Mucosa of gallbladder (tissue), 1 donor: Measurements from ENCODE around the gene ACTRT3. TPM values are rescaled to one million over a fixed set of nuclear protein-coding genes. Genes with fewer than 3 reads are reported as not detected.
A peak's percentile ranks its signal among the peaks of the same experiment; 100 is the strongest.

Experiments used
- DNase-seq: peaks from one replicate; pipeline ENCODE4 v3.0.0-alpha.2; 2020; ENCODE audit warnings: low spot score
- total RNA-seq: library from RNA; stranded (reverse); gene quantifications from one replicate; pipeline ENCODE4 v1.2.1, GENCODE V29; 2021
- donor health status: DM: no; HTN: no; CAD: no.

ACTRT3 gene
- 1.6 TPM for total RNA-seq

DNA sequence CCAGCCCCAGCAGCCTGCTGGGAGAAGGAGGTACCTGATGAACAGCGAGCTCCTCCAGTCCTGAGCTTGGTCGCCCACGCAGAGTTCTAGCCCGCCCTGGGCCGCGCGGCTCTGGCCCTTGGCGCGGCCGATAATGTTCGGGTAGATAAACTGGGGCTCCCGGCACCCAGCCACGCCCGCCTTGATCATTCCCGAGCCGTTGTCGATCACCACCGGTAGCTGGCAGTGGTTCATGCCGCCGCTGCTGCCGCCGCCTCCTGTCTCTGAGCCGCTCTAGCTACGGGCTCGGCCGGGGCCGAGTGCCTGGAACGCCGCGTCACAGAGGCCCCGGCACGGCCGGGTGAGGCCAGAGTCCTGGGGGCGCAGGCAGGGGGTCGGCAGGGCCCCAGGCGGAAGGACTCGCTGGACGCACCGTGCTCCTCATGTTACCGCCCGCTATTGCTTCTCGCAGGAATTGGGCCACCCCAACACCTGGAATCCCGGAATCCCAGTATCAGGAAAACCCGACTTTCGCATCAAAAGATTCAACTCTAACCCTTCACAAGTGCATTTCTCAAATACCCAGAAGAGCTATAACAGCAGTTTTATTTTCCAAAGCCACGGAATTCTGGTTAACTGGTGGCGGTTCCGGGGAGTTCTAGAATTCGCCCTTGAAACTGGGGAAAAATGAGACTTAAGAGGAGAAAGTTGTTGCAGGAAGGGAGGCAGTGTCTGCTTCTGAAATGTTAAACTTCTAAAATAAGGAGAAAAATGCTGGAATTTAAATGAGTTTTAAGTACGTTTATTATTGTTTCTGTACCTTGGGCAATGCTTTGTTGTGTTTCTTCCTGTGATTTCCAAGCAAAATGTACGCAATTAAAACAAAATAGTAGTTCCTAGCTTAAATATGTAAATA is at the start of gene ACTRT3:
Gene ACTRT3, minus strand, starts transcription at position 275 of the 895 bp plus-strand sequence. Its CDS starts 41 bp downstream, at position 234.
- DNase-seq, result peak; percentile 66

DNA sequence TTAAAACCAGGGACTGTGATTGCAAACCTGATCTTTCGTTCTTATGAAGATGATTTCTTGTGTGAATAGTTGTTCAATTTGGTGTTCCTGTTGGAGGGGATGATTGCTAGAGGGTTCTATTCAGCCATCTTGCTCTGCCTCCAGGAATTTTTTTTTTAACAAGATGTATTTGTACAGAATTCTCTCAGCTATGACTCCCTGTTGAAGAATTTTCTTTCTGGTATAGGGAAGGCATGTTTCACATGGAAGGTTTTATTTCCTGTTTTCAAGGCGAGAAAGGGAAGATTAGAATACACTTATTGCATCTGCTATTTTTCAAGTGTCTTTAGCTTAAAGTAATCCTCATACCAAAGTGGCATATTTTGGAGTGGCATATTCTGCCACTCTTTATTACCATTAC is 49.0 kb upstream of the ACTRT3 start:
- no peak for DNase-seq

DNA sequence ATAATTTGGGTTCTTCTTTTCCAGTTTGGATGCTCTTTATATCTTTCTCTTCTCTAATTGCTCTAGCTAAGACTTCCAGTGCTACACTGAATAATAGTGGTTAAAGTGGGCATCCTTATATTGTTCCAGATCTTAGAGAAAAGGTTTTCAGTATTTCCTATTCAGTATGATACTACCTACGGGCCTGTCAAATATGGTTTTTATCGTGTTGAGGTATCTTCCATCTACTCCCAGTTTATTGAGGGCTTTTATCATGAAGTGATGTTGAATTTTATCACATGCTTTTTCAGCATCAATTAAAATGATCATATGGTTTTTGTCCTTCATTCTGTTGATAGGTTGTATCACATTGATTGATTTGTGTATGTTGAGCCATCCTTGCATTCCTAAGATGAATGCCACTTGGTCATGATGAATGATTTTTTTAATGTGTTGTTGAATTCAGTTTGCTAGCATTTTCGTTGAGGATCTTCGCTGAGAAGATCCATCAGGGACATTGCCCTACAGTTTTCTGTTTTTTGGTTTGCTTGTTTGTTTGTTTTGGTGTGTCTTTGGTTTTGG is 46.3 kb upstream of the ACTRT3 start:
- DNase-seq, result no peak

DNA sequence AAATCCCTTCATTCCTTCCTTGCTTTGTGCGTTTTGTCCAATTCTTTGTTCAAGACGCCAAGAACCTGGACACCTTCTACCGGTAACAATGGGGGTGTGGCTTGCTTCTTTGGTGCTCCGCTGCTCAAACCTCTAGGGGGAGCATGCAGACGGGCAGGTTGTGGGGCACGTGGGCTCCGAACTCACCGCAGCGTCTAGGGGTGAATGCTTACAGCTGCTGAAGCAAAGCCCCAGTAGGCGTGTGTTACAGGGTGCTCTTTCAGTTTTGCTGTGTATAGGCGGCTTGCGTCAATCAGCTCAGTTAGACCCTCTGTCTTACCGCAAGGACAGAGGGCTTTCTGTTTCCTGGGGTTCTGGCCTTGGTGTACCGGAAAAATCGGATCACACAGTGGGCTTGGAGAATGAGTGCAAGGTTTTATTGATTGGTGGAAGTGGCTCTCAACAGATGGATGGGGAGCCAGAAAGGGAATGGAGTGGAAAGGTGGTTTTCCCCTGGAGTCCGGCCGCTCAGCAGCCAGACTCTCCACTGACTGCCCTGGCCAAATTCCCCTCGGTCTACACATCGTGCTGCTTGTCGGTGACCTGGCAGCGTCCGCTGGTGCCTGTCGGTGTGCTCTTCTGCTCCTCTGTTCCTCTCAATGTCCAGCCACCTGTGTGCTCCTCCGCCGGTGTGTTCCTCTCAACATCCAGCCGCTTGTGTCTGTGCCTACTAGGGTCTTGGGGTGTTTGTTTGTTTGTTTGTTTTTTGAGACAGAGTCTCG is 44.6 kb upstream of the ACTRT3 start:
- no peak for DNase-seq

DNA sequence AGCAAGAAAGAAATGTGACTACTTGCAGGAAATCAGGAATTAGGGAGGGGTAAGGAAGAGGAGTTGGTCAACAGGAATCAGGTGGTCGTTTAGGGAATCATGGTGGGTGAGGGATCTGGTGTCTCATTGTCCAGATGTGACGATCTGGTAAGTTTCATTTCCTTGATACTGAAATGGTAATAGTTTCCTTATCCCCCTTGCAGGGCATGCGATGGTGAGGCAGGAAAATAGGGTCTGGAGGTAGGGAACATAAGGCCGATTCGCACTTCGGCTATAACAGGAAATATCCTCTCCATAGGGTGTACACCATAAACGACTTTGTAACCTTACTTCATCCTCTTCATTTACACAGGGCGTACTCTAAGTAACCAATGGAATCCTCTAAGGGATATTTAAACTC is 43.9 kb upstream of the ACTRT3 start:
- no peak for DNase-seq

DNA sequence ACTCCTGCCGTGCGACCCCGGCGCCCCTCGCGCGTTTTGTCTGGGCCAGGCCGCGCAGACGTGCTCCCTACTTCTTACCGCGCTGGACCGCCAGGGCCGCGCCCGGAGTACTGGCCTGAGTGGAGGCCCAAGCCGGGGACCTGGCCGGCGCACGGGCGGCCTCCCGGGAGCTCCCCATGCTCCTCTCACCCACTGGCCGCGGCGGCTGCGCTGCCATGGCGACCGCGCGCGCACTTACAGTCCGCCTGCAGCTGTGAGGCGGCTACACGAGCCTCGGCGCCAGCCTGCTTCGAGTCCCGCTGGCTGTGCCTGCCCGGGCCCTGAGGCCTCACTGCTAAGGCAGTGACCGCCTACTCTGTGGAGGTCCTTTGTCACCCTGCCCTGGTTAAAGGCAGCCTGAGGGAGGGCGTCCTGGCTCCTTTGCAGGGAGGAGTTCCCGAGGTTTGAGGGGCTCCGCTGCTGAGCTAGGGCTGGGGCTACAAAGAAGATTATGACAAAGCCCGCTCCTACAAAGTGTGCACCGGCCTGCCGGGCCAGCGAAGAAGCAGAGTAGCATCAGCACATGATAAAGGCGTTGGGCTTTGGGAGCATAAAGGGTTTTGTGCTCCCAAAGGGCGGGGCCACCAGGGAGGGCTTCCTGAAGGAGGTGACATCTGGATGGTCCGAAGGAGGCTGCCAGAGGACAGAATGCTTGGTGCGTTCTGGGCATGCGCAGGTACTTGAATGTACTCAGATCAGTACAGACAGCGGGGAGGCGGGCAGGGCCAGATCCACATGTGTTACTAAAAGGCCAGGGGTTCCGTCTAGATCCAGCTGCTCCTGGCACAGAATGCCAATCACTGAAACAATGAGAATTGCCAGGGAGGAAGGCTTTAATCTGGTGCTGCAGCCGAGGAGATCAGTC is 43.2 kb upstream of the ACTRT3 start, which contains the start of the genes LRRC34 and LRRIQ4:
Gene LRRC34, minus strand, starts transcription at position 573 of the 904 bp plus-strand sequence. Its CDS starts 356 bp downstream, at position 217.
Gene LRRIQ4, plus strand, starts transcription at position 539 of the 904 bp plus-strand sequence. CDS start 9,052 bp downstream, outside the sequence.
- peak; percentile 59 for DNase-seq

DNA sequence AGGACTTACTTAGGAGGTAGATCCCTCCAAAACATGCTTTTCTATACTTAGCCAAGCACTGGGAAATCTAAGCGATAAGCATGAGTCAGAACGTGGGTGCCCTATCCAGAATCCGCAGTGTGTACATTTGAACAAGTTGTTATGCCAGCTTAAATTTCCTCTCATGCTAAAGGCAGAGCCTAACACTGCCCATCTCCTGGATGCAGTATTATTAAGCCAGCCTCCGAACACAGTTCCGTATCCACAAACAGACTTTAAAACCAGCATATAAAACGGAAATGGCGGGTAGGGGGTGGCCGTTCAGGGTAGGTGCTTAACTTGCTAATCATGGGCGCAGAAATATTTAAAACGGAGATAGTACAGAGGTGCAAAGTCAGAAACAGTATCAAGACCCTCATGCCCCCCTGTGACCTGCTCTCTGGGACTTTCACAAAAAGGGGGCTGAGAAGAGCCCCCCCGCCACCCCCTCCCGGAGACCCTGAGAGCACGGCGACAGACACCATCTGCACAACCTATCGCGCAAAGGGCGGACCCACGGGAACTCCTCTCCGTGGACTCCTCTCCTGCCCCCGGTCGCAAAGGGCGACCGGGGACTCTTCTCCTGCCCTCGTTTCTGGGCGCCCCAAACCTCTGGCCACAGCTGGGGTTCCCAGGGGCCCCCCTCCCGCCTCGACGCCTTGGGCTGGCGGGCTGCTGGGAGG is 42.4 kb upstream of the ACTRT3 start:
- no peak for DNase-seq

DNA sequence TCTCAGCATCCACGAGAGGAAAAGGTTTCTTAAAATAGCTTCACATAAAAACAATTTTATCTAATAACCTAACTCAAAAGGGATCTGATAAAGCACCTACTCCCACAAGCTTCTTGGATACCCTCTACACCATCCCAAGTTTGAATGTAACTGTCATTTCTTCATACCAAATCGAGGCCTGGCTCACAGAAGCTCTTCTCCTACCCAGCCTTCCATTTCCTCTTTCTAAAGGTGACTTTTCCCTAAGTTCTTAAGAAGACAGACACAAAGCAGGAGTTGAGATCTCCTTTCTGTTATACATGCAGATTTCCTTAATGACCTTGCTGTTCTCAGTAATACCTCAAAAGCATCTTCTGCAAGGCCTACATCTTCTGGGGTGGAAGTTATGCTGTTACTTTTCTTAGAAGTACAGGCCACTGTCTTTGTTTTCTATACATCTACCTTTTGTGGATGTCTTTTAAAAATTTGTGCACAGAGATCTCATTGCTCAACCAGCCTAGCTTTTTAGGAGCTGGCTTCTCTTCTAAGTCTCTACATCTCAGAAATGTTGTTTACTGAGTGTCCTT is 40.0 kb upstream of the ACTRT3 start:
- no peak for DNase-seq

DNA sequence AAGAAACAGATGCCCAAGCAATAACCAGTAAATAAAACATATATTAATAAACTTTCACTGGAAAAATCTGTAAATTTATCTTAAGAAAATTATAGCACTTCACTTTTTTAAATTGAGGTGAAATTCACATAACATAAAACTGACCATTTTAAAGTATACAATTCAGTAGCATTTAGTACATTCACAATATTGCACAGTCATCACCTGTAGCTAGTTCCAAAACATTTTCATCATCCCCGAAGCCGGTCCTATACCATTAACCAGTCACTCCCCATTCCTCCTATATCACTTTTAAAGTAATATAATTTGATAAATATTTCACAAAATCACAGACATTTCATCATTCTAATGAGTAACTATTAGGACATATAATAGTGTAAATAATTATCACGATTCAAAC is 35.3 kb upstream of the ACTRT3 start:
- DNase-seq, result no peak

DNA sequence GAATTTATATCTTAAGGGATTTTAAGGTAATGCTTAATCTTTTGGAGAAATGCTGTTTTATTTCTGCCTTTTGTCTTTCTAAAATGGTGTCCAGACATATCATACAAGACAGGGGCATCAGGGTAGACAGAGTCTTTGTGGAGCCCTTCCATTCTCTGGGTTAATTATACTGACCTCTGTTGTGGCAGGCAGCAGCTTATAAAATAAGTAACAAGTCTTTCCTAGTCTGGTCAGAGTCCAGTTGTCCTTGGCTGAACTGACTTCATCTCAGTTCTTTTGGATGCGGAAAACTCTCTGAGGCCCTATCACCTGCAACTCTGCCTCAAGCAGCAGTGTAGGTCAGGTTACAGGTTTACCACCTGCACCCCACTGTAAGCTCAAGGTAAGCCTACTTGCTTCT is 23.0 kb upstream of the ACTRT3 start:
- no peak for DNase-seq

DNA sequence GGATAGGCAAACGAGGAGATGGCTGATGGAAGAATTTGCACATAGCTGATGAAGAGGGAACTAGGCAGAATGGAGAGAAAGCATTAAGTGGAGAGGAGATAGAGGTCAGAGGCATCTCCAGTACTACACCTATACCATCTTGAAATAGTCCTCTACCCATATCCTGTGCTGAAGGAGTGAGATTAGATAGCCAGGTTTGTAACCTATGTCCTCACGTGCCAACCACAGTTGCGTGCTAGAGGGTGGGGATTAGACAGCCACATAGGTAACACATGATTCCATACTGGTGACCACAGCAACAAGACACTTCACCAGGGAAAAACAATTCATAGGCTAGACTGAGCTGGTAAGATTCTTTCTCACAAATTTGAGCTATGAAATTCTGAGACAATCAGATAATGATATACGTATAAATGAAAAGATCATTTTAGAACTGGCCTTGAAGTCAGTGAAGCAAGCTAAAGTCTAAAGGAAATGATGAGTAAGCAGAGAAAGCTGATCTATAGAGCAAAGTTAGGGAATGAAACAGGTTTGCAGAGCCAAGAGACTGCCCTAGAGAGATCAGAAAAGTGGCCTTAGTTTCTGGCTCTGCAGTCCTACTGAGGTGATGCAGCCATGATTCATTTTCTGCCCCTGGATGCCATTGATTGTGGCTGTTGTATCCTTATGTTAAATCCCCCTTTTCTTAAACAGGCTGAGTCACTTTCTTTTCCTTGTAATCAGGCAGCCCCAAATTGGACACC is 21.5 kb upstream of the ACTRT3 start:
- DNase-seq, result no peak

DNA sequence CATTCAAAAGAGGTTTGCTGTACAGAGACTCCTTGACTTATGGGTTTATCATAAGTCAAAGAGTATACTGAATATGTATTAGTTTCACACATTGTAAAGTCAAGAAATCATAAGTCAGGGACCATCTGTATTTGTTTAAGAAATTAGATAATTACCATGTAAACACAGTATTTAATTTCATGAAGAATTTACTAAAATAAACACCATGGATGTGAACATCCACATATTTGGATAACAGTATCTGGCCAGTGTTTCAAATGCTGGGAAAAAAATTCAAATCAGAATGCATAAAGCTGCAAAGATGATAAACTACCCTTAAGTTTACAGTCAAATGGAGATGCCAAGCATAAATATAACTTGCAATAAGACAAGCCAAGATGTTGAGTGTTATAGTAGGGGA is 20.9 kb upstream of the ACTRT3 start:
- DNase-seq, result no peak

DNA sequence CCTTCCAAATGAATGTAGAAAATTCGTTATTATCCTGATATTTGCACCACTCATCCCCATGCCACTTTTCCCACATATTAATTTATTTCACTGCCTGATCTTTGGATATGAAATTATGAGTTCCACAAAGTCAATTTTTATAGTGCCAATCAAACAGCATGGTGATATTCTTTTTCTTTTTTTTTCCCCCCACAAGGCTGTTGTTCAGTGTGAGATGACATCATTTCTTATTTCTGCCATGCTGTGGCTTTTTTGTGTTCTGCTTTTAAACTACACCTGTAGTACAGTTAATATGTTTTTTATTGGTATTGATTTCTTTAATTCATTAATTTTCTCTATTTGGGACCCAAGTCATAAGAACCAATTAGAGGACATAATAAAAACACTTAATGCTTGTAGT is 18.4 kb upstream of the ACTRT3 start:
- DNase-seq, result no peak

DNA sequence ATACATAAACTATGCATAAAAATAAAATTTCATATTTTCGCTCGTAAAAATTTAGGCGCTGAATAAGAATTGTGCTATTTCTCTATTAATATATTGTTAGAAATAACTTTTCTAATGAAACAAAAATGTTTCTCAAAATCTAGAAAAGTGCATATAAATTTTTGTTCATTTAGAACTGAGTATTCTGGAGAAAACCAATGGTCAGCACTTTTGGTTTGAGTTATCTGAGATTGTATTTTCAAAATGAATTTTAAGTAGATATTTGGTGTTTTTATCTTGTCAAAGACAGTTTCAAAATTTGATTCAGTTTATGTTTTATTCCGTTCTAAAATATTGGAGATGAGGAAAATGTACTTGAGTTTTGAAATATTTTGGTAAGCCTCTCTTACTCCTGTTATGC is 17.8 kb upstream of the ACTRT3 start:
- no peak for DNase-seq

DNA sequence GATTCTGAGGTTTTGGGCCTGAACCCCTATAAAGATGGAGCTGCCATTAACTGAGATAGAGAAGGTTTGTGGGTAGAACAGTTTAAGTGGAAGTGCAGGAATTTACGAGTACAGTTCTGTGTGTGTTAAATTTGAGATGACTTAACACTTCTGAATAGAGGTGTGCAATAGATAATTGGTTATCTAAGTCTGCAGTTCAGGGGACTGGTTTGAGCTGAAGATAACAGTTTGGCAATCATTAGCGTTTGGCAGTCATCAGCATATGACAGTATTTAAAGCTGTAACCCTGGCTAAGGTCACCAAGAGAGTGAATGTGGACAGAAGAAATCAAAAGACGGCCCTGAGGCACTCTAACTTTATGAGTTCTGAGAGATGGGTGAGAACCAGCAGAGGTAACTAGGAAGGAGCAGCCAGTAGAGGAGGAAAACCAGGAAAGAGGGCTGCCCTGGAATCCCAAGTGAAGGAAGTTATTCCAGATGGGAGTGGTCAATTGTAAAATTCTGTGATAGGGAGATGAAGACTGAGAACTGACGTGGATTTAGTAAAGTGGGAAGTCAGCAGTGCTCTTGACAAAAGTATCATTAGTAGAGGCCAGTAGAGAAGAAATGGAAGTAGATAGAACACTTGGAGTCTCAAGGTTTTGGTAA is 12.0 kb upstream of the ACTRT3 start:
- no peak for DNase-seq

DNA sequence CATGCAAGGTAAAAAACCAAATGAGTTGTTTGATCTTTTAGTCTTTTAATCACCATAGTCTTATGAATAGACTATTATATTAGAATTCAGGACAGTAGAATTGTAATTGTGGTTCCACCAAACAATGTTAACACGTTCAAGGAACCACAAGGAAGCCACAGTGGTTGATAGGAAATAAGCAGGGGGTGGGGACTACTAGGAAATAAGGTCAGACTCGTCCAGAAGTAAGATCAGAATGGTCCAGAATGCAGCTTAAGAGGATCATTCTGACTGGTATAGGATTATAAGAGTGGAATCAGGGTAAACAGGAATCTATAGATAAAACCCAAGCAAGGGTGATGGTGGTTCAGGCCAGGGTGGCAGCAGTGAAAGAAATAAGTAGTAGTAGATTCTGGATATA is 11.4 kb upstream of the ACTRT3 start:
- no peak for DNase-seq

DNA sequence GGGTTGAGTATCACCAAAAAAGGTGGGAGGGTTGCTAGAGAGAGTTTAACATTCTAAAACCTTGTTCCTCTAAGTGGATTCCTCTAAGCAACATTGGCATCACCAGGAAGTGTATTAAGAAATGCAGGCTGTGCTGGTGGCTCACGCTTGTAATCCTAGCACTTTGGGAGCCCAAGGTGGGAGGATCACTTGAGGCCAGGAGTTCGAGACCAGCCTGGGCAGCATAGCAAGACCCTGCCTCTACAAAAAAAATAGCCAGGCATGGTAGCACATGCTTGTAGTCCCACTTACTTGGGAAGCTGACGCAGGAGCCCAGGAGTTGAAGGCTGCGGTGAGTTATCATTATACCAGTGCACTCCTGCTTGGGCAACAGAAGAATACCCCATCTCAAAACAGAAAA is 8.5 kb upstream of the ACTRT3 start:
- no peak for DNase-seq

DNA sequence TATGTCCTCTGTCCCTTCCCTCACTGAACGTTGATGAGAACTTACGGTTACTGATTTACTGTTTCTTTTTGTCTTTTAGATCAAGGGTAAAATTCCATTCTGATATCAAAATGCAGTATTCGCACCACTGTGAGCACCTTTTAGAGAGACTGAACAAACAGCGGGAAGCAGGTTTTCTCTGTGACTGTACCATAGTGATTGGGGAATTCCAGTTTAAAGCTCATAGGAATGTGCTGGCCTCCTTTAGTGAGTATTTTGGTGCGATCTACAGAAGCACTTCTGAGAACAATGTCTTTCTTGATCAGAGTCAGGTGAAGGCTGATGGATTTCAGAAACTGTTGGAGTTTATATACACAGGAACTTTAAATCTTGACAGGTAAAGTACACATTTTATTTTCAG is 4.8 kb upstream of the ACTRT3 start:
- DNase-seq, result no peak
